Measurements from ENCODE around the gene TBCD.

The TBCD gene

DNA sequence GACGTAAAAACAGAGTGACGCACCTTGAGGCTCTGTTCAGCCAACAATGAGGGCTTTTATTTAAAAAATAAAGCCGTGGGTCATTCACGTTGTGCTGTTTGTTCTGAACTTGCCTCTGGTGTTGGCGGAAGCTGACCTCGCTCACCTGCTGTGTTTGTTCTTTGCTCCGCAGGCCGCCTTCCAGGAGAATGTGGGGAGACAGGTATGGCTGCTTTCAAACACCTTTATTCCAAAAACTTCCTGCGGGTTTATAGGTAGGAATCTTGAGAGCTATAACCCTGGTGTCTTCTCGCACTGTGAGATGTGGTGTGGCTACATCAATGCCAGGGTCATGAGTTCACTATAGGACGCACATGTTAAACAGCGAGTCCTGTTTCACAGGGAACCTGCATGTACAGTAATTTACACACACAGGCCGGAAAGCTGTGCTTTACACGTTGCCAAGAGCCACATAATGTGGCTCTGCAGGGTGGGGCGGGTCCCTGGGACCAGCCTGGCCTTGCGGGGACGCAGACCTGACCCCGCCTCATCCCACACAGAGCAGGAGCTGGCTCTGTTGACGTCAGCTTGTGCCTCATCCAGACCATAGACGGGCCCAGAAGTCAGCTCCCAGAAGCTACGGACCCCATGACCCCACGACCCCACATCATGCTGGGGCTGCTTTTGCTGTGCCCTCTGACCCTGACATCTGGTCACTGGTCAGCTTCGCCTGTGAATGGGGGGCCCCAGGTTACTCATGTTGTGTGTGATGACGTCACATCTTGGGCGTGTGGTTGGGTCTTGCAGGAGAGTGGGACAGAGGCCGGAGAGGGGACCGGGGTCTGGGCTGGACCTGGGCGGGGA is 137.9 kb downstream of the TBCD start:
- no peak for DNase-seq

DNA sequence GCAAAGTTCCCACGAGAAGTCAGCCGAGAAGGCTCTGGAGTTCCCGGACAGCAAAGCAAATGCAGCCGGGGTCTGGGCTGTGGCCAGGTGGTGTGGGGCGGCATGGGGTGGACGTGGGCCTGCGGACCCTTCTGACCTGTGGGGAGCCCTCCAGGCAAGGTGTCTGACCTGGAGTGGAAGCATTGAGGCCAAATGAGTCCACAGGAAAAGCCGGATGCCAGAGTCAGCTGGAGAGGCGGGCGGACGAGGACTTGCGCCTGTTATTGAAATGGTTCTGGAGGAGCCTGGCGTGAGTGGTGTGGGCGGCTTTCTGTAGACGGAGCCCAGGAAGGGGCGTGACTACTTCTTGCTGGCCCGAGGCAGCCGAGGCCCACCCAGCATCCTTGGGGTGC is 138.5 kb downstream of the TBCD start:
- no peak for DNase-seq

DNA sequence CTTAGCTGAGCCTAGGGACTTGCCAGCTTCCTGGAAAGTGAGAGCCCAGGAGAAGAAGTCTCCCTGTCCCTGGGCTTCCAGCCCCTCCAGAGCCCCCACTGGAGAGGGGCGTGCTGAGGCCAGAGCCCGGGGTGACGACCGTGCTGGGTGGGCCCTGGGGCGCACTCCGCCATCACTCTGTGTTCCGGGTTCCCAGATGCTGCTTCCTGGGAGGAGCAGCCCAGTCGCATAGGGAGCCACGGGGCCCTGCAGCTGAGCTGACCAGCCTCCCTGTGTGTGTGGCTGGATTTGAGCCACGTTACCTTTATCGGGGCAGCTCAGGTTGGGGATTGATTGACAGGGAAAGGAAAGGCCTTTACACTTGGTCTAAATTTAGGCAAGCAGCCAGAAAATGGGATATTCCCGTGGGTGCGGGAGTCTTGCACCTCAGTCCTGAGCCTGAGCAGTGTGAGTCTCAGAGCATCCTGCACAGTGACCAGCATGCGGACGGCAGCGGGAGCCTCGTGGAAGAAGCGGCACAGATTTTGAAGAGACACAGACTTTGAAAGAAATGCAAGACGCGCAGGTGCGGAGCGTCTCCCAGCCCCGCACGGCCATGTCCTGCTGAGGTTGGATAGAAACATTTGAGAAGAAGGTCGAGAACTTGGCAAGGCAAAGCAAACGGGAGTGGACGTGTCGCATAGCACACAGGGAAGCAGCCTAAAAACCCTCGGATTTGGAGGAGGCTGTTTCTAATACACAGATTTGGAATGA is 139.2 kb downstream of the TBCD start:
- no peak for DNase-seq

DNA sequence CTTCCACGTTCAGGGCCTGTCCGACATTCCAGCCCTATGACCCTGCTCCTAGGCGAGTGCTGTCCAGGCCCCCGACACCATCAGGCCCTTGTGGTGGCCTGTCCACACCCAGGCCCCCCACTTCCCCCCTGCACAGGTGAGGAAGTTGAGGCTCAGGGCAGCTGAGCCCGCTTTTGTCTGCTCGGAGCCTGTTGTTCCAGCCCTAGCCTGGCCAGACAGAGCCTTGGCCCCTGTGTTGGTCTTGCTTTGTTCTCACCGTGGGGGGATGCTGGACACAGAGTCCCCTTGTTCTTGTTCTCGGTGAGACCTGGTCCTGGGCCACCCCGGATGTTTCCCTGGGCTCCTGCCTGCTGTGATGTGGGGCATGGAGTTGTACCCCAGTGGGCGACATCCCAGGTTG is 140.0 kb downstream of the TBCD start:
- DNase-seq = no peak

DNA sequence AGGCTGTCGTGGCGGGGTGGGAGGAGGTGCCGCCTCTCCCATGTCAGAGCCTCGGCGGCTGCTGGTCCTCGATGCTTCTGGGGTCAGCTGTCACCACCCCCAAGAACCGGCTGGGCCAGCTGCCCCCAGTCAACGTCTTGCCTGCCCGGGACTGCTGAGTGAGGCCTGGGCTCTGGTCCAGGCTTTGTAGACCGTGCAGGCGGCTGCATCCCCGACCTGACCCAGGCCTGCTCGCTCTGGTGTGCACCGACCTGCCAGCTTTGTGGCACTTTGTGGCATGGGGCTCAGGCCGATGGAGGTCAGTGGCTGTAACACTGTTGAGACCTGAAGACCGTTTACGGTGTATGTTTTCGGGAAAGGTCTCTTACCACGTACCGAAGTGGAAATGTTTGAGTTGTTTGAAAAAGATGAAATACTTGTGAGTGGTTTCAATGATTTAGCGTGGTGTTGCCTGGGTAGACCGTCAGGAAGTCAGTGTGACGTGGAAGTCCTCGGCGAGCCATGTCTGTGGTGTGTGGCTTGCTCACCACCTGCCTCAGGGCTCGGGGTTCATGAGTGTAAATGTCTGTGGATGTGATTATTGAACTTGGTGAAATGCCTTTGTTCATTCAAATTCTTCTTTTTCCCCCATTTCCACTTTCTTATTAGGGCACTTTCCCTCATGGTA is 141.2 kb downstream of the TBCD start:
- DNase-seq = no peak

DNA sequence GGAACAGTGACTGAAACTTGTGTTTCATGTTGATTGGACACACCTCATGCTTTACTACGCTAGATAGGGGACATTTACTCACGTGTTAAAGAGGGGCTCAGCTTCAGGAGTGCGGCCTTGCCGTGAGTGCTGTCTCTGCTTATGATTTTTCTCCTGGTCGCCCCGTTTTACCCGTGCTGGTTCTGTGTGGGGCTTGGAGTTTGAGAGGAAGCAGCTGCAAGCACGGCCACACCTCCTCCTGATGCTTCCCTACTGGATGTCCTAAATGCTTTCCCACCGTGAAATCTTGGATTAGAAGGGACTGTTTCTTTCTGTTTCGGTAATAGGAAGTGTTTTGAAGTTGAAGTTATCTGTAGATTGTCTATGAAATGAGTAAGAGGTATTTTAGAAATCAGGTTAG is 141.9 kb downstream of the TBCD start:
- DNase-seq = no peak

DNA sequence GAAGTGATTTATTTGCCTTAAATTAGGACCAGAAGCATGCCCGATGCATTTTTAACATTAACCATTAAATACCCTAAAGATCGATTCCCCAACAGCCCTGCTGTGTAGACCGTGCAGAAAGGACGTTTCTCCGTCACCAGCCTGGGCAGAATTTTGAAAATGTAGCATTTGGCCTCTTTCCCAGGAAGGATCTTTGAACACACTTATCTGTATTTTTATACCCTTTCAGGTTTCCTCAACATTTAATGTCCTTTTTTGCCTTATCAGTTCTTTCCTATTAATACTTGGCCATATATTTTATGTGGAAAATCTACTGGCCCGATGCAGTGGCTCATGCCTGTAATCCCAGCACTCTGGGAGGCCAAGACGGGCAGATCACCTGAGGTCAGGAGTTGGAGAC is 142.5 kb downstream of the TBCD start:
- DNase-seq = no peak

DNA sequence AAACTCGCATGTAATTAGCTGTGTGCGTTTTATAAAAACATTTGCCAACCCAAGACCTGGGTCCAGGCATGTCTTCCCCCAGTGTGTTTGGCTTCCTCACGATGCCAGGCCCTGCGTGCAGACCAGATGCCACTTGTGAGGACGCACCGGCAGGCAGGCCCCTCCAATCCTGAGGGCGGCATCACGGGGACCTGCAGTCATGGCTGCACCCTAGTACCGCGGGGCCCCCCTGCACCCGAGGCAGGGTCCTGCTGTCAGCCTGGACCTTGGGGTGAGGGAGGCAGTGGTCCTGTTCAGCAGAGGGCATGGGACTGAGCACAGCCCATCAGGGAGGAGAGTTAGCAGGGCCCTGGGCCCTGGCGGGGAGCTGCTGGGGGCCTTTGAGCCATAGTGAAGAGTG is 143.2 kb downstream of the TBCD start:
- DNase-seq = no peak

DNA sequence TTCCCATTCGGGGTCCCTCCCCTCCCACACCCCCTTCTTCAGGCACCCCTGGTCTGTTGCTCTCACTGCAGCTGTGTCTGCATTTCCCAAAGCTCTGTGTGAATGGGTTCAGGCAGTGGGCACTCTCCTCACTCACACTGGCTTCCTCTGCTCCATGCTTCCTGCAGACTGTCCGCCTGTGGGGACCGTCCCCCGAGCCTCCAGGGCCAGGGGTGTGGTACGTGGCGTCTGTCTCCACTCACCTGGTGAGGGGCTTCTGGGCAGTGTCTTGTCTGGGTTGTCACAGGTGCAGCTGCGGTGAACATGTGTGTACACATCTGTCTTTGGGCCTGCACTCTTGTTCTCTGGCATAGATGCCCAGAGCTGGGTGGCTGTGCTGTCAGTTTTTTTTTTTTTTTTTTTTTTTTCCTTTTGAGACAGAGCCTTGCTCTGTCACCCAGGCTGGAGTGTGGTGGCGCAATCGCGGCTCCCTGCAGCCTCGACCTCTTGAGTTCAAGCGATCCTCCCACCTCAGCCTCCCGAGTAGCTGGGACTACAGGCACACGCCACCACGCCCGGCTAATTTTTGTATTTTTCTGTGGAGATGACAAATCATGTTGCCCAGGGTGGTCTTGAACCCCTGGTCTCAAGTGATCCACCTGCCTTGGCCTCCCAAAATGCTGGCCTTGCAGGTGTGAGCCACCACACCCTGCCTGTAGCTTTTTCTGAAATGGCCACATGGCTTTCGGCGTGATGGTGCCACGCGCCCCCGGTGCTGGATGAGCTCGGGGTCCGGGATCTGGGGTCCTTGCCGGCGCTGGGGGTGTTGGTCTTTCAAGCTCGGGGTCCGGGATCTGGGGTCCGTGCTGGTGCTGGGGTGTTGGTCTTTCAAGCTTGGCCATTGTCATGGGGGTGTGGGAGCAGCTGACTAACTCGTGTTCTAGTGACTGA is 144.5 kb downstream of the TBCD start:
- no peak for DNase-seq

DNA sequence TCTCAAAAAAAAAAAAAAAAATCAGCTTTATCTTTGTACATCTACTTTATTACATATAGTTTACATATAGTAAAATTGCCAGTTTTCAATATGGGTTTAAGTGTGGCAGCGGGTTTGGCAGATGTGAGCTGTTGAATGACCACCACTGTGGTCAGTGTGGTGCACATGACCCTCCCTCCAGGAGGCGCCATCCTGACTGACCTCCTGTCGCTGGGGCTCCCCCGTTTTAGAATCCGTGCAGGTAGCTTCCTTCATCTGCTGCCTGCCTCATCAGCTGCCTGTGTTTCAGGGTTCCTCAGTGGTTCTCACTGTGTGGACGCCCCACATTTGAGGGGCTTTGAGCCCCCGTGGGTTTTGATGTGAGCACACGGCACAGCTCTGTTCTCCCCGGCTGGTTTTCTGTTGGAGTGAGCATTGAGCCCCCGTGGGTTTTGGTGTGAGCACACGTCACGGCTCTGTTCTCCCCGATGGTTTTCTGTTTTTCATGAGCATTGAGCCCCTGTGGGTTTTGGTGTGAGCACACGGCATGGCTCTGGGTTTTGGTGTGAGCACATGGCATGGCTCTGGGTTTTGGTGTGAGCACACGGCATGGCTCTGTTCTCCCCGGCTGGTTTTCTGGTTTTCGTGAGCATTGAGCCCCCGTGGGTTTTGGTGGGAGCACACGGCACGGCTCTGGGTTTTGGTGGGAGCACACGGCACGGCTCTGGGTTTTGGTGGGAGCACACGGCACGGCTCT is 145.8 kb downstream of the TBCD start:
- no peak for DNase-seq

DNA sequence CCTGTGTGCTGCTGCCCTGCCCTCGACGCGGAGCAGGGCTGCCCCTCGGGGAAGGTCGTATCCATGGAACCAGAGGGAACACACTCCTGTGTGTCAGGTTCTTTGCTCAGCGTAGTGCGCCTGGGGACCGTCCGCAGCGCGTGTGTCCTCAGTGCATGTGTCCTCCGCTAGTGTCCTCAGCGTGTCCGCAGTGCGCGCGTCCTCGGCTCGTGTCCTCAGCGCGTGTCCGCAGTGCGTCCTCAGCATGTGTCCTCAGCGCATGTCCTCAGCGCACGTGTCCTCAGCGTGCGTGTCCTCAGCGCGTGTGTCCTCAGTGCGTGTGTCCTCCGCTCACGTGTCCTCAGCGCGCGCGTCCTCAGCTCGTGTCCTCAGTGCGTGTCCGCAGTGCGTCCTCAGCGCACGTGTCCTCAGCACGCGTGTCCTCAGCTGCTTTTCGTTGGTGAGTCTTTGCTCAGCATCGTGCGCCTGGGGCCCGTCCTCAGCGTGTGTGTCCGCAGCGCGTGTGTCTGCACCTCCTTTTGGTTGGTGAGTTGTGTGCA is 147.2 kb downstream of the TBCD start:
- no peak for DNase-seq

DNA sequence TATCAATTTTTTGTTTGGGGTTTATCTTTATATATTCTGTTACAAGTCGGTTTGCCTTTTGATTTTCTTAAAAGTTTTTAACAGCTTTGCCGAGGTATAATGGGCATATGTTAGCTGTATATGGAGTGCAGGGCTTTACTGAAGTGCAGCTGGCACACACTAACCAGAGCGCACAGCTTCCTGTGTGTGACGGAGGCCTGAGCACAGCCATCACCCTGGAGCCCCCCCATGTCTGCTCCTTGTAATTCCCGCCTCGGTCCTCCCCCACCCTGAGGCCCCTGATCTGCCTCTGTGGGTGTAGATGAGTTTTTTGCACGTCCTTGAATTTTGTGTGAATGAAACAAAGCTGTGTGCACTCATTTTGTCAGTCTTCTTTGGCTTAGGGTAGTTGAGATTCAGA is 148.1 kb downstream of the TBCD start:
- DNase-seq = no peak

DNA sequence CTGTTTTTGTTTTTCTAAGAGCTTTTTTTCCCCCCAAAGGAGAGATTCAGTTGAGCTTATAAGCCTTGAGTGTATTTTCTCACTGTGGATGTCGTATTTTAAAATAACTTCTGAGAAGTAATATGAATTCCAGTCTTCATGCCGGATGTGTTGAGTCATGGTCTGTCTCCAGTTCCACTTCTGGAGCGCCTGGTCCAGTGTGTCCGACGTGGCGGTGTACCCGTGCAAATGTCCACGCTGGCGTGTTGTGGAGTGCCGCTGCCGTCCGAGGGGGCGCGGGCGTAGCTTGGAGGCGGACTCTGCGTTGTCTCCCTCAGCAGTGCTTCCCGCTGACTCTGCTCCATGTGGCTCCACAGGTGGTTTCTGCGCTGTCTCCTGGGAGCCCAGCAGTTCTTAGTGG is 148.9 kb downstream of the TBCD start:
- DNase-seq = no peak

DNA sequence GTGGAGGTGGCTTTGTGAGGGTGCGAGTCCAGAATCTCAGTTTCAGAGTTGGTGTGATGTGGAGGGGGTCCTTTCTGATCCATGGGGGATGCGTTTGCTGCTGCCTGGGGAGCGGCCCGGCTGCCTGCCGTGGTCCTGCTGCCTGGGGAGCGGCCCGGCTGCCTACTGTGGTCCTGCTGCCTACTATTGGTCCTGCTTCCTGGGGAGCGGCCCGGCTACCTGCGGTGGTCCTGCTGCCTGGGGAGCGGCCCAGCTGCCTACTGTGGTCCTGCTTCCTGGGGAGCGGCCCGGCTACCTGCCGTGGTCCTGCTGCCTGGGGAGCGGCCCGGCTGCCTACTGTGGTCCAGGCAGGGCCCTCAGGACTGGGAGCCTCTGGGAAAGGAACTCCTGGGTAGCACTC is 149.5 kb downstream of the TBCD start:
- DNase-seq = no peak

DNA sequence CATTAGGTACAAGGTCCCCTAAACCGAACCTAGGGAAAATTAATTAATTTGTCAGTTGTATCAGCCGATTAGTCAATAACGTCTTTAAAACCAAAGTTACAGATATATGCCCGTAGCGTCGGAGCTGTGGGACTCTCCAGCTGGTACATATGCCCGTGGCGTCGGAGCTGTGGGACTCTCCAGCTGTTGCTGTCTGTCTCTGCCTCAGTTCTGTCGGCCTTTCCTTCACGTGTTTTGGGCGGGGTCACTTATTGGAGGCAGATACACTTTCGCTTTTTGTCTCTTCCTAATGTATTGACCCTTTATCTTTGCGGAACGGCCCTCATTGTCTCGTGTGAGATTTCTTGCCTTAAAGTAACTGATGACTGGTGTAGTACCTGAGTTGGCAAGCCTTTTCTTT is 150.0 kb downstream of the TBCD start:
- DNase-seq = no peak

DNA sequence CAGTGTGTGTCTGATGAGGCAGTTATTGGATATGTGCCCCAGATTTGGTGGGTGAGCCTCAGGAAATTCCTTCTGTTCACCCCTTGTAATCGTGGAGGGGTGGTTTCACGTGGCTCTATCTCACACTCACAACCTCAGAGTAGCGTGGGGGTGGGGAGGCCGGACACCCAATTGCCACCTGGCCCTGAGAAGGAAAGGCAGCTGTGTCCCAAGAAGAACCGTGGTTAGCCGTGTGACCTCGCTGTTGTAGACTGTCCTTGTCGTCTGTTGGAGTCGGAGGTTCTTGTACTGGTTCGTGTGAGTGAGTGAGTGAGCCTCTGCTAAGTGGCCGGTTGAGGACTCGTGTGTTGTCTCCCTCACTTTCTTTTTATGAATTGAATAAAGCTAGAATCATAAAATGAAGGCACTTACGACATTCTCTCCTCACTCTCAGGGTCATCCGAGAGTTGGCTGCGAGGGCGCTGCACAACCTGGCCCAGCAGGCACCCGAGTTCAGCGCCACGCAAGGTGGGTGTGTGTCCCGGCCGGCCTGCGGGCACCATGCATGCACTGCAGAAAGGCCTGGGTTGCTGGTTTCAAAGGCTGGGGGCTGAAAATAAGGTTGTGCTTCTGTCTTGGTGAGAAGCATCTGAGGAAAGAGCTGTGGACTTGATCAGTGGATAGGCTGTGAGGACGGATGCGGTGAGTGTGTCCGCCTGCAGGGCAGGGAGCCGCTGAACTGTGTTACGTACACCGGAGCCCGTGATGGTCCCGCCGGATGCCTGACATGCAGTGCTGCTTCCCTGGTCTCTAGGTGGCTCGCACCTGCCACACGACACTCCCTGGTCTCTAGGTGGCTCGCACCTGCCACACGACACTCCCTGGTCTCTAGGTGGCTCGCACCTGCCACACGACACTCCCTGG is 151.4 kb downstream of the TBCD start:
- DNase-seq = no peak

DNA sequence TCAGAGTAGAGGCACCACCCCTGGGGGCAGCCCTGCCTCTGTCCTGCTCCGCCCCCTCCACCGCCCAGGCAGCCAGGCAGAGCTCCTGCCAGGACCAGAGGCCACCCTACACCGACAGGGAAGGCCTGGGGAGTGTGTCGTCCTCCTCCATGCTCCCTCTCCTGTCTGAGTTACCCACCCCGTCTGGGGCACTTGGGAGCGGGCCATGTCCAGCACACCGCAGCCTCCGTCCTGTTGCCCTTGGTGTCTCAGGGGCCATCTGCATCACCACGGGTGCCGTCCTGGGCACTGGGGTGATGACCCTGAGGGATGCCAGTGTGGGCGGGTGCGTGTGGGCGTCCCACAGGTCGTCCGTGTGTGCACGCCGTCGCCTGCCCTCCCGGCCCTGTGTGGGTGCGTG is 153.3 kb downstream of the TBCD start:
- DNase-seq = no peak

DNA sequence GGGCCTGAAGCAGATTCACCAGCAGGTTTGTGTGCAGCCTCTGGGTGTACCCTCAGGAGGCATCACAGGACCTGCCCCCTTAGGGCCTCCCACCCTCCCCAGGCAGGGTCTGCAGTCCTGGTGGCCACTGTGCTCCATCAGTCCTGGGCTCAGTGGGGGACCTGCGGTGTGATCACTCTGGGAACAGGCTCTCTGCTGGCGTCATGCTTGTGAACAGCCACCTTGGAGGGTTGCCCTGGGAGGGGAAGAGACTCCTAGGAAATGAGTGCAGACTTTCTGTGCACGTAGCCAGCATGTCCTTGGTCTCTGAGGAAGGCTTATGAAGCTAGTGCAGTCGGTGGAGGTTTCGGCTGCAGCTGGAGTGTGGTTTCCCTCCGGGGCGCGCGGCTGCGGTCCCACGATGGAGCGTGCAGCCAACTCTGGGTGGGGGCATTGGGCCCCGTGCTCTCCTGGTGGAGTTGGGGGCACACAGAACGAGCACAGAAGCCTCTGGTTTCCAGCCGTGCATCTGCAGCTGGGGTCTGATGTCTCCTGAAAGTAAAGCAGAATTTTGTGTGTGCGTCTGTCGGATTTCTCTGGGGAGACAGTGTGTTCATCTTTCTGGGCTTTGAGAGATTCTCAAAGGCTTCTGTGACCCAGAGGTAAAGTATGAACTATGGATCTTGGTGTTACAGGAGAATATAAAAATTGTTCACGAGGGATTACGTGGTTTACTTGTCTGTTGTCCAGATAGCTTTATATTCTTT is 156.1 kb downstream of the TBCD start:
- no peak for DNase-seq

DNA sequence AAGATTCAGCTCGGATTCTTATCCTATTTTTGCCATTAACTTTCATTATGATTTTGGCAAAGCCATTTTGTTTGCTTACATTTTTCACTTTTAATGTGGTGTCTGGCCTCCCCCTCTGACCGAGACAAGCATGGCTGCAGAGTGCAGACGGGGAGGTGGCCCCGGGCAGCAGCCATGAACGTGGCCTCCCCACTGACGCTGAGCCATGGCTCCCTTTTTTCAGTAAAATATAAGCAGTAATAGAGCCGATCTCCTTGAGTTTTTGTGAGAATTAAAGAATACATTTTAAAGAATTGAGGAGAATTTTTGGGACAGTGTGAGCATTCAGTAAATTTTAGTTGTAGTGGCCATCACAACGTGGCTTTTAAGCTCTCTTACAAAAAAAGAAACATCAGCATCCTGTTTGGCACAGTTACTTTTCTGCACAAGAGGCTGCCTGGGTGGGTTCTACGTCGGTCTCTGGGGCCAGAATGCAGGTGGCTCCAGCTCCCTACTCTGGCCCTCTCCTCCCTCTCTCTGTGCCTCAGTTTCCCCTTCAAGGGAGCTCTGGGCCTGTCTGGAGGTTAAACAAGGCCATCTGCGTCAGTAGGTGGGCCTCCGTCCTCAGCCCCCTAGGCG is 156.8 kb downstream of the TBCD start:
- no peak for DNase-seq

Measured in NCI-H187 (cell line).